Activated B cell treated with CpG ODN at 0.5 μM for 24 hours (primary cell): ENCODE results near the gene THSD8. TPM values are rescaled to one million over a fixed set of nuclear protein-coding genes. Genes with fewer than 3 reads are reported as not detected.
"Not testable (repeated sequence)": the region's sequence is repeated elsewhere in the genome, so short reads cannot be mapped to it uniquely, and the experiment has no call there.

Source experiments
- ATAC-seq: fragments of 200-7000 bp; cut with Tn5 transposase; one replicate; pipeline ENCODE4 v1.10.0; 2021; ENCODE audit warnings: low read depth, mild to moderate bottlenecking, moderate library complexity
- CTCF ChIA-PET: fragments of 350-600 bp; sonication (Branson Sonifier 250); formaldehyde crosslinking; loops from one replicate; lab custom pipeline; 2021; ENCODE audit warnings: antibody characterized with exemption; lab: Charles Lee
- POLR2A ChIA-PET: fragments of 350-600 bp; sonication (Branson Sonifier 250); formaldehyde crosslinking; loops from one replicate; lab custom pipeline; 2021; ENCODE audit warnings: antibody characterized with exemption; lab: Charles Lee
- DNase-seq: peaks from one replicate; pipeline ENCODE4 v3.0.0; 2022
- H3K27ac Mint-ChIP-seq: one replicate; pipeline ENCODE4 v1.8.0; 2020; ENCODE audit warnings: mixed read lengths
- H3K27me3 Mint-ChIP-seq: one replicate; pipeline ENCODE4 v1.8.0; 2021; ENCODE audit warnings: mixed read lengths
- H3K36me3 Mint-ChIP-seq: one replicate; pipeline ENCODE4 v1.8.0; 2021; ENCODE audit warnings: low read depth, mixed read lengths
- H3K4me1 Mint-ChIP-seq: one replicate; pipeline ENCODE4 v1.8.0; 2021; ENCODE audit warnings: mixed read lengths
- H3K4me3 Mint-ChIP-seq: one replicate; pipeline ENCODE4 v1.8.0; 2020; ENCODE audit warnings: mild to moderate bottlenecking, mixed read lengths
- H3K9me3 Mint-ChIP-seq: one replicate; pipeline ENCODE4 v1.8.0; 2020; ENCODE audit warnings: mixed read lengths
- intact Hi-C: fragments of 100-400 bp; cut with micrococcal nuclease; formaldehyde crosslinking; loops from one replicate; pipeline ENCODE4 v1.15.1; 2024
- total RNA-seq: library from RNA; stranded (reverse); gene quantifications from 2 replicates; pipeline ENCODE4 v1.2.3, GENCODE V29; 2022
- TF ChIP-seq, protein P1 (sequence below): fragments of 200-600 bp; IDR thresholded peaks from one replicate; pipeline ENCODE4 v1.8.0; 2022; ENCODE audit warnings: antibody characterized with exemption, mild to moderate bottlenecking

THSD8 gene
- total RNA-seq, 1 donor from 2014 or later: 2.3 TPM

DNA sequence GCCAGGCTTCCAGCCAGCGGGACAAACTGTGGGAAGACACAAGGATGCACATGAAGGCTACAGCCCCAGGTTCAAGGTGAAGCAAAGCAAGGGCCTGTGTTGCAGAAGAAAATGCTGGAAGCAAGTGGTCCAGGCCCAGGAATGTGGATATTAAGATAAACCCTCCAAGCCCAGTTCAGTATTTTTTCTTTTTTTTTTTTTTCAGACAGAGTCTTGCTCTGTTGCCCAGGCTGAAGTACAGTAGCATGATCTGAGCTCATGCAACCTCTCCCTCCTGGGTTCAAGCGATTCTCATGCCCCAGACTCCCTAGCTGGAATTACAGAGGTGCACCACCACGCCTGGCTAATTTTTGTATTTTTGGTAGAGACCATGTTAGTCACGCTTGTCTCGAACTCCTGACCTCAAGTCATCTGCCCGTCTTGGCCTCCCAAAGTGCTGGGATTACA, 4.7 kb upstream of the THSD8 start:
- ChIA-PET POLR2A (interaction anchor here (0.7 to 13.2 kb wide), 6 partner anchors 19 to 122 kb away, joined by 4 to 909 read pairs (median 6); partner anchors contain the start of genes HOOK2 and SYCE2), CTCF (interaction anchor here (2.0 to 11.4 kb wide), 3 partner anchors 22 to 50 kb away, joined by 7 to 280 read pairs (median 278); partner anchors contain the start of gene HOOK2)
- no peak overlapping the region for H3K27ac Mint-ChIP-seq
- H3K9me3 Mint-ChIP-seq: no peaks in the 10 kb centered on the region
- no peaks in the 10 kb centered on the region for H3K27me3 Mint-ChIP-seq
- peaks cover 7% of the 10 kb centered on the region for H3K36me3 Mint-ChIP-seq
- intact Hi-C loops: no loop called here
- DNase-seq (no peak), ATAC-seq (no peak)
- no peak overlapping the region for H3K4me3 Mint-ChIP-seq
- H3K4me1 Mint-ChIP-seq: peaks cover 37% of the 10 kb centered on the region
- TF ChIP-seq, protein P1, sequence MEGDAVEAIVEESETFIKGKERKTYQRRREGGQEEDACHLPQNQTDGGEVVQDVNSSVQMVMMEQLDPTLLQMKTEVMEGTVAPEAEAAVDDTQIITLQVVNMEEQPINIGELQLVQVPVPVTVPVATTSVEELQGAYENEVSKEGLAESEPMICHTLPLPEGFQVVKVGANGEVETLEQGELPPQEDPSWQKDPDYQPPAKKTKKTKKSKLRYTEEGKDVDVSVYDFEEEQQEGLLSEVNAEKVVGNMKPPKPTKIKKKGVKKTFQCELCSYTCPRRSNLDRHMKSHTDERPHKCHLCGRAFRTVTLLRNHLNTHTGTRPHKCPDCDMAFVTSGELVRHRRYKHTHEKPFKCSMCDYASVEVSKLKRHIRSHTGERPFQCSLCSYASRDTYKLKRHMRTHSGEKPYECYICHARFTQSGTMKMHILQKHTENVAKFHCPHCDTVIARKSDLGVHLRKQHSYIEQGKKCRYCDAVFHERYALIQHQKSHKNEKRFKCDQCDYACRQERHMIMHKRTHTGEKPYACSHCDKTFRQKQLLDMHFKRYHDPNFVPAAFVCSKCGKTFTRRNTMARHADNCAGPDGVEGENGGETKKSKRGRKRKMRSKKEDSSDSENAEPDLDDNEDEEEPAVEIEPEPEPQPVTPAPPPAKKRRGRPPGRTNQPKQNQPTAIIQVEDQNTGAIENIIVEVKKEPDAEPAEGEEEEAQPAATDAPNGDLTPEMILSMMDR: no peak

DNA sequence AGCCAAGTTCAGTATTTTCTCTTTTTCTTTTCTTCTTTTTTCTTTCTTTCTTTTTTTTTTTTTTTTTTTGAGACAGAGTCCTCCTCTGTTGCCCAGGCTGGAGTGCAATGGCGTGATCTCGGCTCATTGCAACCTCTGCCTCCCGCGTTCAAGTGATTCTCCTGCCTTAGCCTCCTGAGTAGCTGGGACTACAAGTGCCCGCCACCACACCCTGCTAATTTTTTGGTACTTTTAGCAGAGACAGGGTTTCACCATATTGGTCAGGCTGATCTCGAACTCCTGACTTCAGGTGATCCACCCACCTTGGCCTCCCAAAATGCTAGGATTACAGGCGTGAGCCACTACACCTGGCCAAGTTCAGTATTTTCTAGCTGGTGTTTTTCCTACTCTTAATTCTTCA, 4.3 kb upstream of the THSD8 start:
- H3K4me3 Mint-ChIP-seq, H3K36me3 Mint-ChIP-seq, H3K27me3 Mint-ChIP-seq, H3K27ac Mint-ChIP-seq, intact Hi-C loops, DNase-seq, H3K9me3 Mint-ChIP-seq, ATAC-seq: not testable (repeated sequence)
- ChIA-PET POLR2A (interaction anchor here (0.7 to 13.2 kb wide), 6 partner anchors 19 to 121 kb away, joined by 4 to 909 read pairs (median 6); partner anchors contain the start of genes HOOK2 and SYCE2), CTCF (interaction anchor here (2.0 to 11.4 kb wide), 3 partner anchors 23 to 50 kb away, joined by 7 to 280 read pairs (median 278); partner anchors contain the start of gene HOOK2)
- H3K4me1 Mint-ChIP-seq: peaks cover 42% of the 10 kb centered on the region

DNA sequence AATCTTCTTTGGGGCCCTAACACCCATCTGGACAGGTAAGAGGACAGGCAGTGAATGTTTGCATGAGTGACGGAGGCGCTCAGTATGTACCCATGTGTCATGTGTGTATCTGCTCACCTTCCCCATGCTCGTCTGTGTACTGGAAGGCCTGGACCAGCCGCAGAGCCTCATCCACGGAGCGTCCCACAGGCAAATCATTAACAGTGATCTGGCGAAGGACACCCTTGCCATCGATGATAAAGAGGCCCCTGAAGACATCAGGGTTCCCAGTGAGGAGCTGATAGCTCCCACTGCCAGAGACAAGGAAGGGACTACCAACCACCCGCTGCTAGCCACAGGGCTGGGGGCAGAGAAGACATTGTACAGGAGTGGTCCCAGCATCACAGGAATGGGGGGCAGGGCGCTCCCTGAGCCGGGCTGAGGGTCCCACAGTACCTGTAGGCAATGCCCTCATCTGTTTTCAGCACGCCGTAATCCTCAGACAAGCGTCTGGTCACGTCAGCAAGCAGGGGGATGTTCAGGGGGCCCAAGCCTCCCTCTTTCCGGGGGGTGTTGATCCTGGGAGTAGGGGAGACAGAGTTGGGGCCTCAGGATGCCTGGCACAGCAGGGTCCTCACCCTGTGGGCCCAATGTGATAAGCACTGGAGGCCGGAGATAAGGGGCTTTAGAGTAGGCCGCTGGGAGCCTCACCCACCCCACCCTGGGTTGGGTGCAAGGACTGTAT, 2.0 kb upstream of the THSD8 start:
- peaks cover 5% of the 10 kb centered on the region for H3K27me3 Mint-ChIP-seq
- ChIA-PET CTCF (interaction anchor here (0.8 to 11.4 kb wide), 5 partner anchors 17 to 85 kb away, joined by 3 to 280 read pairs (median 7); partner anchors contain the start of gene HOOK2), POLR2A (interaction anchor here (0.6 to 1.2 kb wide), 8 partner anchors 8 to 118 kb away, joined by 3 to 7 read pairs (median 4); partner anchors contain the start of gene JUNB)
- H3K27ac Mint-ChIP-seq: no peak overlapping the region
- intact Hi-C loops: no loop called here
- DNase-seq (no peak), ATAC-seq (no peak)
- peaks cover 2% of the 10 kb centered on the region for H3K36me3 Mint-ChIP-seq
- peaks cover 32% of the 10 kb centered on the region for H3K4me1 Mint-ChIP-seq
- H3K4me3 Mint-ChIP-seq: no peak overlapping the region
- TF ChIP-seq, protein P1: no peak
- H3K9me3 Mint-ChIP-seq: no peaks in the 10 kb centered on the region

DNA sequence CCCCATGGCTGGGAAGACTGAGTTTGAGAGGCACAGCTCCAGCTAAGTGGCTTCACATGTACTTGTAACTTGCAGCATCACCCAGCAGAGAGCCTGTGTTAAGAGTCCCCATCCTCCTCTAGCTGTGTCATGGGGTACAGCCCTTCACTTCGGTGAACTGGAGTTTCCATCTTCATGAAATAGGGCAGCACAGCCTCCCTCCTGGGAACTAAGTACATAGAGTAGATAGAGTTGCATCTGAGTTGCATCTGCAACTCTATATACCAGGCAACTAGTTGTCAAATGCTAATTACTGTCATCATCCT, 1.5 kb upstream of the THSD8 start:
- Mint-ChIP-seq H3K27me3 (peaks cover 5% of the 10 kb centered on the region), H3K27ac (no peak overlapping the region), H3K9me3 (no peaks in the 10 kb centered on the region), H3K4me3 (peak overlapping the region; percentile 82), H3K36me3 (peaks cover 2% of the 10 kb centered on the region), H3K4me1 (peaks cover 30% of the 10 kb centered on the region)
- POLR2A ChIA-PET: interaction anchor here (0.6 to 1.2 kb wide), 5 partner anchors 9 to 258 kb away, joined by 3 to 7 read pairs (median 6); partner anchors contain the start of gene JUNB
- ATAC-seq (no peak), DNase-seq (no peak)
- intact Hi-C loops: no loop called here
- TF ChIP-seq, protein P1: no peak
- CTCF ChIA-PET: interaction anchor here (1.3 to 11.4 kb wide), 3 partner anchors 25 to 47 kb away, joined by 7 to 280 read pairs (median 278); partner anchors contain the start of gene HOOK2

DNA sequence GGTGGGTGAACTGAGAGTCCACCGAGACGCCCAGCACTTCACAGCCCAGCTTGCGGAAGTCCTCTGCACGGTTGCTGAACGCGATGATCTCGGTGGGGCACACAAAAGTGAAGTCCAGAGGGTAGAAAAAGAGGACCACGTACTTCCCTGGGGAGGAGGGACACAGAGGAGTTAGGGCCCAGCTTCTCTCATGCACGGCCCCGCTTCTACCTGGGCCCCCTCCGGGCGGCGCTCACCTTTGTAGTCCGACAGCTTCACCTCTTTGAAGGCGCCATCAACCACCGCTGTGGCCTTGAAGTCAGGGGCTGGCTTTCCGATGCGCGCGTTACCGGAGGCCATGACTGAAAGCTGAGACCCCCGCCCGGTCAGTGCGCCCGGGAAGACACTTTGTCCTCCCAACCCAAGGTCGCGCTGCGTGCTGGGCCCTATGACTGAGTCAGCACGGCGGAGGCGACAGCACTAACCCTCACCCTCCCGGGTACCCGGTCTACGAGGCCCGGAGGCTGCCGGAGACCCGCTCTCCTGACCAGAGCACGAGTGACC, 875 bp upstream of the THSD8 start:
- TF ChIP-seq, protein P1: no peak
- H3K4me1 Mint-ChIP-seq: peaks cover 26% of the 10 kb centered on the region
- H3K27ac Mint-ChIP-seq: no peak overlapping the region
- intact Hi-C loops: no loop called here
- POLR2A ChIA-PET: interaction anchor here (0.6 to 1.2 kb wide), 3 partner anchors 10 to 259 kb away, joined by 3 to 7 read pairs (median 6); partner anchors contain the start of gene JUNB
- no peak for ATAC-seq
- peaks cover 5% of the 10 kb centered on the region for H3K27me3 Mint-ChIP-seq
- no peaks in the 10 kb centered on the region for H3K9me3 Mint-ChIP-seq
- CTCF ChIA-PET: interaction anchor here (1.3 to 11.4 kb wide), 3 partner anchors 26 to 46 kb away, joined by 7 to 280 read pairs (median 278); partner anchors contain the start of gene HOOK2
- peak overlapping the region; percentile 82 for H3K4me3 Mint-ChIP-seq
- H3K36me3 Mint-ChIP-seq: peaks cover 2% of the 10 kb centered on the region
- no peak for DNase-seq
